ENCODE results near the gene SH3D21.
A peak's percentile ranks its signal among the peaks of the same experiment; 100 is the strongest.

The SH3D21 gene

DNA sequence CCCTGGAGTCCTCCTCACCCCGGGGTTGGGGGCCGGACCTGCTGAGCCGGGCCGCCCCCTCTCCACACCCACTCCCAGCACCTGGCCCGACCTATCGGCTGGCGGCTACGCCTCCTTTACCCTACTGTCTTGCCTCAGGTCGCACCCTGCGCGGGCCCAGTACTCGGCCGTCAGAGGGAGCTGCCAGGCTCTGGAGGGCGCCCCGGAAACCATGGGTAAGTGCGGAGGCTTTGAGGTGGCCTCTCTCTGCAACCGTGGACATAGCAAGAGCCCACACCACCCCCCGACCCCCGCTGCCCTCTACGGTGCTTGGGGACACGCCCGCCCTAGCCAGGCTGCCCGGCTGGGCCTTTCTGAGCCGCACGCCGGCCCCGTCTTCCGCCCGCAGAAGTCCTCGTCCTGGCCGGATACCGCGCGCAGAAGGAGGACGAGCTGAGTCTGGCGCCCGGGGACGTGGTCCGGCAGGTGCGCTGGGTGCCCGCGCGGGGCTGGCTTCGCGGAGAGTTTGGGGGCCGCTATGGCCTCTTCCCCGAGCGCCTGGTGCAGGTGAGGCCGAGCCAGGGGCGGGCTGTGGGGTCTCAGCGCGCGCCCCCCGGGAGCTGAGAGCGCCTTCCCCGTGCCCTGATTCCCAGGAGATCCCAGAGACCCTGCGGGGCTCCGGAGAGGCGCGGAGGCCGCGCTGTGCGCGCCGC is at the start of gene SH3D21:
Gene SH3D21, plus strand, starts transcription at position 159 of the 692 bp plus-strand sequence. Its CDS starts 53 bp downstream, at position 212.
- DNase-seq: peak; percentile 52

DNA sequence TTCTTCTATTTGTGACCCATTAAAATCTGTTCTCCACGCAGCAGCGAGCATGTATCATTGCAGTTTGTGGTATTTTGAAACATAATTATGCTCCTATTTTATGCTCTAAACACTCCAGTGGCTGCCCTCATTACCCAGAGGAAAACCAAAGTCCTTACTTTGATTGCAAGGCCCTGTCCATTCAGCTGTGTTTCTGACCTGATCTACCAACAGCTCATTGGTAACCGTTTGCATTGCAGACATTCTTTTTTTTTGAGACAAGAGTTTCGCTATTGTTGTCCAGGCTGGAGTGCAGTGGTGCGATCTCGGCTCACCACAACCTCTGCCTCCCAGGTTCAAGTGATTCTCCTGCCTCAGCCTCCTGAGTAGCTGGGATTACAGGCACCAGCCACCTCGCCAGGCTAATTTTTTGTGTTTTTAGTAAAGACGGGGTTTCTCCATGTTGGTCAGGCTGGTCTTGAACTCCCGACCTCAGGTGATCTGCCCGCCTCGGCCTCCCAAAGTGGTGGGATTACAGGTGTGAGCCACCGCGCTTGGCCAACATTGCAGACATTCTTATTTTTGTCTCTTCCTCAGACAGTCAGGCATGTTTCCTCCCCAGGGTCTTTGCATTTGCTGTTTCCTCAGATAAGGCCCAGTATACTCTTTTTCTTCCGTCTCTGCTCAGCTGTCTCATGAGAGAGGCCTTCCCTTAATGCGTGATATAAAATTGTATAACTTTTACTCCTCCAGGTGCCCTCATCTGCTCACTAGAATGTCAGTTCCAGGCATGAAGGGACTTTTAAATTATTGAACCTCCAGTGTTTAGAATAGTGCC is 49.4 kb upstream of the SH3D21 start:
- no peak for DNase-seq

DNA sequence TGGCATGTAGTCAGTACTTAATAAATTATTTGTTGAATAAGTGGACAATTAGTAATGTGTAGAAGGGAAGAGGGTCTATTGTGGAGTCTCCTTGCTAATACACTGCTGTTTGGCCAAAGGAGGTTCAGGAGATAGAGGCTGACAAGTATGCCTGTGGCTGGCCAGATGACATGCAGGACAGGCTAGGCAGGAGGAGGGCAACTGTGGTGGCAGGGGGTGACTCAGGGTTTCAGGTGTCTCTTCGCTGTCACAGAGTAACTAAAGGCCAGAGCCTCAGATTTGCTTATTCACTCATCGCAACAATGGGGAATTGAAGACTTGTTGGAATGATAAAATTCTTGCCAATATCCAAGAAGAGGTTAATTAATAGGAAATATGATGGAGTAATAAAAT is 48.8 kb upstream of the SH3D21 start:
- DNase-seq: no peak

DNA sequence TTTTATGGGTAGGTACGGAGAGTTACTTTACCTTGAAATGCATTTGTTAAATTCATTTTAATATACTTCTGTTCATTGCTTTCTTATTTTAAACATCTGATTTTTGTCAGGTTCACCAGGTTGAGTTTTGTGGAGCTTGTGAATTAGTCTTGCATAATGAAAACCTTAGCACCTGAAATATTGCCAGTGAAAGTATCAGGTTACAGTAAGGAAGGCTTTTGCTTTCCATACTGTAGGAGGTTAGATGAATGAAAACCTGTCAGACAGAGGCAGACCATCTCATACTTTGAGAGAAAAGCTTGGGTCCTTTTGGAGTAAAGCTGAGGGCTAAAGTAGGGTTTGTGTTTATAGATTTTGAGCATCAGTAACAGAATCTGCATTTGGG is 47.2 kb upstream of the SH3D21 start:
- DNase-seq: no peak

DNA sequence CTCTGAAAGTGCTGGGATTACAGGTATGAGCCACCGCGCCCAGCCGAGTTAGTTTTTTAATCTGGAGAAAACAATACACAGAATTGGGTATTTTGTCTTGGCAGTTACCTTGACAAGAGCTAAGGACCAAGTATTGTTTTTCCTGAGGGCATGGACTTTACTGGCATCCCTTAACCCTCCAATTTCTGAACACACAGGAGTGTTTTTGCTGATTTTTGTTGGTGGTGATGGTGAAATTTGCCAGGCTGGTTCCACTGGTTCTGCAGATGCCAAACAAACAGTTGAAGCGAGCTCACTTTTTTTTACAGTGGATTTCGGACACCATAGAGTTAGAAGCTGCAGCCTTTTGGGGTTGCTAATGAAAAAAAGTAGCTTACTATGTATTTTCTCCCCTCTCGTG is 37.2 kb upstream of the SH3D21 start:
- no peak for DNase-seq

DNA sequence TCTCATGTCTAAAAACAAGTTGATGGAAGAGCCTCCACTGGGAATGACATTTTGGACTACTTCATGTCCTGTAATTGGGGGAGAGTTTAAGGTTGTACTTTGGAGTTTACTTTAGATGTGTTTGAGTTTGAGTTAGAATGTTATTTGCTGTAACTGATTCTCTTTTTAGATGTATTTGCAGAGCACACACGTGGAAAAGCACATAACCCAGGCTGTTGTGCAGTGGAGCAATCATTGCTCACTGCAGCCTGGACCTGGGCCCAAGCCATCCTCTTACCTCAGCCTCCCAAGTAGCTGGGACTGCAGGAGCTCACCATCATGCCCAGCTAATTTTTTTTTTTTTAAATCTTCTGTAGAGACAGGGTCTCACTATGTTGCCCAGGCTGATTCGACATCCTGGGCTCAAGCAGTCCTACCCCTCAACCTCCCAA is 36.7 kb upstream of the SH3D21 start:
- no peak for DNase-seq

DNA sequence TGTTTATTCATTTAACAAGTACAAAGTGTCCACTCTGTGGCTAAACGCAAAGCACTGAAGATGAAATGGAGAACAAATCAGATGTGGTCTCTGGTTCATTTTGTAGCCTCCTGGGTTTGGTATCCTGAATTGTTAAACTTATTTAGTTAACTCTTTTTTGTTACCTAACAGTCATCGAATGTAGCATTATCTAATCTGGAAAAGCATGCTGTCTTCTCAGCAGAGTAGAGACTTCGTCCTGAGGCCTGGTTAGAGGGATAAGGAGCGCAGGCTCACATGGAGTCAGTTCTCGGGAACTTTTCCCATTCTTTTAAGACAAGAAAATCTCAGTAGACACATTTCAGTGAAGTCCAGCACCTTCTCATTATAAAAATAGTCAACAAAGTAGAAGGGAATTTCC is 33.1 kb upstream of the SH3D21 start:
- DNase-seq: no peak

DNA sequence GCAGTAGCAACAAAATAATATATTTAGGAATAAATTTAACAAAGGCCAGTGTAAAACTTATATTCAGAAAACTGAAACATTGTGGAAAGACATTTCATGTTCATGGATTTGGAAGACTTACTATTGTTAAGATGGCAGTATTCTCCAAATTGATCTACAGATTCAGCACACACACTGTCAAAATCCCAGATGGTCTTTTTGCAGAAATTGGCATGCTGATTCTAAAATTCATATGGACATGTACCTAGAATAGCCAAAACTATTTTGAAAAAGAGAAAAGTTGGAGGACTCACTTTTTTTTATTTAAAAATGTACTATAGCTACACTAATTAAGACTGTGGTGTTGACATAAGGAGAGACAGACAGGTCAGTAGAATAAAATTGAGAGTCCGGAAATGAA is 32.0 kb upstream of the SH3D21 start:
- no peak for DNase-seq

DNA sequence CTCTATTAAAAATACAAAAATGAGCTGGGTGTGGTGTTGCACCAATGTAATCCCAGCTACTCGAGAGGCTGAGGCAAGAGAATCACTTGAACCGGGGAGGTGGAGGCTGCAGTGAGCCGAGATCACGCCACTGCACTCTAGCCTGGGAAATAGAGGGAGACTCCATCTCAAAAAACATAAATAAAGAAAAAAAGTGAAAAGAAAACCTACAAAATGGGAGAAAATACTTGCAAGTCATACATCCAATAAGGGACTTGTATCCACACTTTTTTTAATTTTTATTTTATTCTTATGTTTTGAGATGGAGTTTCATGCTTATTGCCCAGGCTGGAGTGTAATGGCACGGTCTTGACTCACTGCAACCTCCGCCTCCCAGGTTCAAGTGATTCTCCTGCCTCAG is 29.5 kb upstream of the SH3D21 start:
- no peak for DNase-seq

DNA sequence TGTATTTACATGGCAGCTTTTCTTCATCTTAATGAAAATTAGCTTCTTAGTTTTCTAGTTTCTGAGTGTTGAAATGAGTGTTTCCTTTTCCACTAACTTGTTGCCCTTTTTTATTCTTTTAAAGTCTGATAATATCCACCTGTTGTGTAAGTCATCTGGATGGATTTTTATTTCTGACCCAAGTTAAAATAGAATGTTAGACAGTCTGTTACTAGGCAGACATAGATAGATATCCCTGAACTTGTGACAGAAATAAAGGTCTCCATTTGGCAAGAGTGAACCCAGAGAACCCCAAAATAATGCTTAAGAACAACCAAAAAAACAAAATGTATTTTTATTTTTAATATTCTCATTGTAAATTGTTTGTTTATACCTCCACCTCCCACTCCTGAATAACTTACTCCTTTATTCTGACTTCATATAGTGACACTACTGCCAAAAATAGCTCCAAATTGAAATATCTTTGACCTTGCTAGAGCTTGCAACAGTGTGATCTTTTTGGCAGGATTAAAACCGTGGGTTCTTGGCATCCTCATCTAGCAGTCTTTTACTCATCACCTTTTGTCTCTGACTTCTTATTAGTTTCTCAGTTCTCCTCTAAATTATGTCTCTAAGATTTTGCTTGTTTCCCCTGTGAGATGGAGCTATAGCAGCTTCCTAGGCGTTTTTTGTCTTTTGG is 26.9 kb upstream of the SH3D21 start:
- DNase-seq: no peak

DNA sequence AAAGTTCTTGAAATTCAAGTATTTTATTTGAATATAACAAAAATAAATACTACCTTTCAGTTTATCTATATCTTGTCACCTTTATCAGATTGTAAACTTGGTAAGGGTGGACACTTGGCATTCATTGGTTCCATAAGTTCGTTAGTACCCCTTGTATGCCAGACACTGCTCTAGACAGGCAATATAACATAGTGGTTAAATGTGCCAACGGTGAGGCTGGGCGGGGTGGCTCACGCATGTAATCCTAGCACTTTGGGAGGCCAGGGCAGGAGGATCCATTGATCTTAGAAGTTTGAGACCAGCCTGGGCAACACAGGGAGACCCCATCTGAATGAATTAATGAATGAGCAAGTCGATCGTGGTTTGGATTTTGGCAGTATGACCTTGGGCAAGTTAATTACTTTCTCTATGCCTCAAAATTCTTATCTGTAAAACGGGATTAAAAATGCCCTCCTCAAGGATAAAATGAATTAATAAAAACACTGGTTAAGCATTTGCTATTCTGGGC is 26.3 kb upstream of the SH3D21 start:
- no peak for DNase-seq

DNA sequence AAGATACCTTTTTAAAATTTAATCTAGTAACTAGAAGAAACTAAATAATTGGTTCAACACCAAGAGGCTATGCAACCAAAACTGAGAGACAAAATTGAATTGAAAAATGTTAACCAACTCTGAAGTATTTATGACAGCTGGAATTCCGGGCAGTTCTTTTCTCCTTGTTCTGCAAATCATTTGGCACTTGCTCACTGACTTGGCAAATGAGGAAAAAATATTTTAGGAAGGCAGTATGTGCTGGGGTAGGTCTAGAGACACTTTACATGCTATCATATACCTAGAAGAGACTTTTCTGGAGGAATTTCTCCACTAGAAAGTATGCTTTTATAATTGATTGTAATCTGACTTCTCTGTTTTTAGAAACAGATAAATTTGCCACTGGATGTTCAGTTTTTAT is 22.1 kb upstream of the SH3D21 start:
- DNase-seq: no peak

DNA sequence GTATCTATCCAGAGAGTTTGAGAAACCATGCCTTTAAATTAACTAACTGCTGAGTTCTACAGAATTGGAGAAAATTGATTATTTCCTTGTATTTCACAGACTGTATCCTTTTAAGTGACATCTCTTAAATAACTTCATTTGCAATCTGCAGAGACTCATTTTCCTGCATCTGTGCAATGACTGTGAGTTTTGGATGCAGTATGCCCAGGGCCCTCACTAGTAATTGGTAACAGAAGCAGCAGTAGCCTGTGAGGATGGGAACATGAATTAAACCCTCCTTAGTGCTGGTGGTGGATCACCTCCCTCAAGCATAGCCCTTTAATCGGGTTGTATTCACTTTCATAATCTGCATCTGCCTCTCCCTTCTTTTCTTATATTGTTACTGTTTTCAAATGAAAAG is 21.7 kb upstream of the SH3D21 start:
- no peak for DNase-seq

DNA sequence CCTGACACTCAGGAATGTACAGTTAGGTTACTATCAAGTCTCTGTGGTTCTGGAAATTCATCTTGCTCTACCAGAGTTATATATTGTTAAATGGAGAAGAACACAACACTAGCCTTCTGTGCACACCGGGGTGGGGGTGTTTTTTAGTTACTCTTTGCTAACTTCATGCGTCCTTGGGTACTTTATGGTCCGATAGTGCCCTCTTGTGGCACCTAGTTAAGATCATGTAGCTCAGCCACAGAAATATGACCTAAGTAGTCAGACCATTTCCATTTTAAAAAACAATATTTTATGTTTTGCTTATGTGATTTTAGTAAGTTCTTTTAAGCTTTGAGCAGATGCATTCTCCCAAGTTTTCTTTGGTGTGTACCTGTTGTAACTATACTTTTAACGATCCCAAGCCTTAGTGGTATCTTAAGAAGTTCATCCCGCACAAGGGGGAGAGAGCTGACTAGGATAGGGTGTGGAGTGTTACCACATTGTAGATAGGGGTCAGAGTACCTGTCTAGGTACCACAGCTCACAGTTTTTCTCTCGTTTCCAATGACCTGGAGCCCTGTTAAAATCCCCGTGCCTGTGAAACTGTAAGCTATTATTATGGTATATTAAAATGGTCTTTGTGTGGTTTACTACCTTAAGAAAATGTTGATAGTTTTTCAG is 20.6 kb upstream of the SH3D21 start:
- peak; percentile 57 for DNase-seq

DNA sequence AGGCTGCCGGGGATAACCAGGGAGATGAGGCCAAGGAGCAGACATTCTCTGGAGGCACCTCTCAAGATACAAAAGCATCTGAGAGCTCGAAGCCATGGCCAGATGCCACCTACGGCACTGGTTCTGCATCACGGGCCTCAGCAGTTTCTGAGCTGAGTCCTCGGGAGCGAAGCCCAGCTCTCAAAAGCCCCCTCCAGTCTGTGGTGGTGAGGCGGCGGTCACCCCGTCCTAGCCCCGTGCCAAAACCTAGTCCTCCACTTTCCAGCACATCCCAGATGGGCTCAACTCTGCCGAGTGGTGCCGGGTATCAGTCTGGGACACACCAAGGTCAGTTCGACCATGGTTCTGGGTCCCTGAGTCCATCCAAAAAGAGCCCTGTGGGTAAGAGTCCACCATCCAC is 19.4 kb upstream of the SH3D21 start:
- no peak for DNase-seq

DNA sequence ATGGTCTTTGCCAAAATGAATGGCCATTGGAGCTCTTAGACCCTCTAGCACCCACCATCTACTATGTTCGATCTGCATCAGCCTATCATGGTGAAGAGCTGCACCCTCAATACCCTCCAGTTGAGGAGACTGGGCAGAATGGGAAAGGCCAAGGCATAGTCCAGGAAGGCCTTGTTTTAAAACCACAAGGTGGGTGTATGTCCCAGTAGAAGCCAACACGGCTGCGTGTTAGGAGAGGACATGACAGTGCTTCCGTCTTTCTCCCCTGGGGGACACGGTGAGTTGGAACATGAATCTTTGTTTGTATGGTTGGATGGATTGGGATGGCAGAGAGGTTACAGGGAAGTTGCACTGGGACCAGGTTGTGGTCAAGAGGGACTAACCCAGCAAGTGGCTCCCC is 18.6 kb upstream of the SH3D21 start:
- no peak for DNase-seq

DNA sequence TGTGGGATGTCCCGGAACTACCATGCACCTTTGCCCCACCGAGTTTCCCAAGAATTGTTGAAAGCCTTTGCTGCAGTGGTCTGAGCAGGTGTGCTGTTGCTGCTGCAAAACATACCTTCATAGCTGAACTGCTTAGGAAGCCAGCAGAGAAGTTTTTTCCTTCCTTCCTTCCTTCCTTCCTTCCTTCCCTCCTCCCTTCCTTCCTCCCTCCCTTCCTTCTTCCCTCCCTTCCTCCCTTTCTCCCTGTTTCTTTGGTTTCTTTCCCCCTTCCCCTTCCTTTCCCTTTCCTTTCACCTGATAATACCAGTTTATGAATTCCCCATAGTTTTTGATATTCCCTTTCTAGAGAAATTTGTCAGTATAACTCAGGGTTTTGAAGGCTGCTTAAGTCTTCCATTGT is 10.8 kb upstream of the SH3D21 start:
- no peak for DNase-seq

DNA sequence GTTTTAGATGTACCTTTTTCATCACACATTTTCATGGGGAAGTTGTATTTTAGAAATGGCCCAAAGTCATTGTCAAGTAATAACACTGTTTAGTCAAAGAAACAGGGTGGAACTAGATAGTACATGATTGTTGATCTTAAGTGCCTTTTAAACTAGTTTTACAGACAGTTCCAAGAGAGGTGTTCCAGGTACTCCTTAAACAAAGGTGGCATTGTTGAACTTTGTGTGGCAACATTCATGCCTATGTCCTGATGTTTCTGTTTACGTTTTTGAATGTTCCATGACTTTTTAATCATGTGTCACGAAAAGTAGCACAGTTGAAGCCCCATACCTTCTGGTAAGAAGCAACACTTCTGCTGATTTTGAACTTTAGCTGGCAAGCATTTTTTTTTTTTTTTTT is 9.1 kb upstream of the SH3D21 start:
- DNase-seq: no peak

DNA sequence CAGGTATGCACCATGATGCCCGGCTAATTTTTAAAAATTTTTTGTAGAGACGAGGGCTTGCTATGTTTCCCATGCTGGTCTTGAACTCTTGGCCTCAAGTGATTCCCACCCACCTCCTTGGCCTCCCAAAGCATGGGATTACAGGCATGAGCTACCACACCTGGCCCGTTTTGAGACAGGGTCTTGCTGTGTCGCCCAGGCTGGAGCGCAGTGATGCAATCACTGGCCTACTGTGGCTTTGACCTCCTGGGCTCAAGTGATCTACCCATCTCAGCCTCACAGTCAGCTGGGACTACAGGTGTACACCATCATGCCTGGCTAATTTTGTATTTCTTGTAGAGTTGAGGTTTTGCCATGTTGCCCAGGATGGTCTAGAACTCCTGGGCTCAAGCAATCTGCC is 7.5 kb upstream of the SH3D21 start:
- no peak for DNase-seq

DNA sequence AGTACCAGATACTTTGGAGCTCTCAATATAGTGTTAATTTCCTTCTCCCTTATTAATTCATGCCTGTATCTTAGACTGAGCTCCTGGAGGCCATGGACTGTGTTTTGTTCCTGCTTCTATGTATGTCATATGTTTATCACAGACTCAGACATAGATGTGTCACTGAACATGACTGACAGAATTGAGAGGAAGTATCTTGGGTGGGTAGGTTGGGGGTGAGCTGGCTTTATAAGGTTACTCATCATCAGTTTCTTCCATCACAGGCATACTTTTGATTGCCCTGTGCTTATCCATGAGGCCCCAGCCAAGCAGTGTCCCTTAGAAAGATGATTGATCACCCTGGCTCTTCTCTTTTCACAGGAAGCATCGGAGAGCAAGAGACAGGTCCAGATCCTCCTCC is 5.6 kb upstream of the SH3D21 start:
- no peak for DNase-seq

DNA sequence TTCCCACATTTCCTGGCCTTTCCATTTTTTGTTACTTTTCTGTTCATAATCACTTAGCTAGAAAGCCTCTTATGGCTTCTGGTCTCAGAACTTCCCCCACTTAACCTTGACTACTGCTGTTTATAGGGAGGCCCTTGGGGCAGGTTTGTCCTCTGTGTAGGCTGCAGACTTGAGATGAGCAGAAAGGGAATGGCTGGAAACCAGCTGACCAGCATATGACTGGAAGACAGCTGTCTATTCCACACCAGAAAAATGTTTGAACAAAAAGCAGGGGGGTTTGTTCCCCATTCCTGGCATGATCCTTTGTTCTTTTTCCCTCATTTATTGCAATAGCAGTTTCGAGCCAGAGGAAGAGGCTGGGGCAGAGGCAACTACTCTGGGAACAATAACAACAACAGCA is 4.9 kb upstream of the SH3D21 start:
- no peak for DNase-seq

DNA sequence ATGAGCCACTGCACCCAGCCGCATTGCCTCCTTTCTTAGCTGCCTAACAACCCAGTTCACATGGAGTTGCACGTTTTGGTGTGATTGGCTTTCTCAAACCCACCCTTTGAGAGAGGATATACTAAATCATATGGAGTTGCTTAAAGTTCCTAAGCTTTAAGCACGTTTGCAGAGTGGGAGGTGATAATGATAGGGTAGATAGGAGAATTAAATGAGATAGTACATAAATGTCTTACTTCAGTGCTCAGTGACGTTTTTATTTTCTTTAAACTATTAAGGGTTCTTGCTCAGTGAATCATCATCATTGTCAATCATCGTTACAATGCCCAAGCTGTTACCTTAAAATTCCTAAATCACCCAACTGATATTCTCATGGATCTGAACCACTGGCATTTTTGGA is 2.9 kb upstream of the SH3D21 start:
- DNase-seq: no peak

DNA sequence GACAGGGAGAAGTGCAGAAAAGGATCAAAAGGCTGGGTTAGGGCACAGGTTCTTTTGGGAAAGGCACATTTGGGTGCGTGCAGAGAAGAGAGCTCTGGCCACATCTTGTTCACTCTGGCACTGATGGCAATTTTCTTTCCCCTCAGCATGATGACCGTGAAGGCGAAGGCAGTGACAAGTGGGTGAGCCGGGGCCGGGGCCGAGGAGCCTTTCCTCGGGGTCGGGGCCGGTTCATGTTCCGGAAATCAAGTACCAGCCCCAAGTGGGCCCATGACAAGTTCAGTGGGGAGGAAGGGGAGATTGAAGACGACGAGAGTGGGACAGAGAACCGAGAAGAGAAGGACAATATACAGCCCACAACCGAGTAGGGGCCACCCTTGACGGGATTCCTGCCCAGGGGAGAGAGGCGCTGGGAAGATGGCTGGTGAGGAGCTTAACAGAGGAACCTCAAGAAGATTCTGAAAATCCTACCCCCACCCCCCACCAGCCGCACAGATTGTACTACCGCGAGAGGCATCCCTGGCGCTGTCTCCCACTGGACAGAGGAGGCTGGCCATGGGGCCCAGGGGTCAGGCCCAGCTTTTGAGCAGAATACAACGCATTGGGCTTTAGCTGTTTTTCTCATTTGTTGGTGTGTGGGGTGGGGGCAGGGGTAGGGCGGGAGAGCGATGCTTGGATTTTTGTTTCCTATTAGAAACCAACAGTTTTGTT is 2.4 kb upstream of the SH3D21 start:
- no peak for DNase-seq

Data from activated naive CD4-positive, alpha-beta T cell treated with anti-CD3 and anti-CD28 coated beads, Interleukin-2, amount 50 U/mL, for 16 hours (primary cell).